ENCODE data around the gene FGFR3. TPM values are rescaled to one million over a fixed set of nuclear protein-coding genes. Genes with fewer than 3 reads are reported as not detected.

Gene FGFR3
- total and polyA plus RNA-seq, 9 of the 15 experiments (the other 6 are each of a cell fraction or from before 2014, with no cell fraction given), result 1.2 to 60.4 (median 12.7) TPM

GRCh38 chr4:1819284-1819683 is 26.2 kb downstream of the FGFR3 start (continued):
- TF ChIP-seq CBFB (CRISPR knock-in tag; IDR thresholded peaks at IDR 0.05) (no peak), PRMT5 (CRISPR knock-in tag; IDR thresholded peaks at IDR 0.05) (no peak)

GRCh38 chr4:1819816-1820215 is 26.7 kb downstream of the FGFR3 start:
- no peak for DNase-seq (ENCODE audit: extremely low read depth in 1 of 4, low spot score in 3 of 4)
- intact Hi-C loops (cut with micrococcal nuclease), result no loop called here

More at GRCh38 chr4:1819816-1820215, 26.7 kb downstream of the FGFR3 start:
- Histone ChIP-seq H3K4me2 (ENCODE audit: insufficient read depth, low read length) (no peak overlapping the region), H3K9ac (ENCODE audit: insufficient read depth in 1 of 2, low read depth in 2 of 2, low read length in 2 of 2) (no peak overlapping the region), H4K20me1 (replicated peaks; ENCODE audit: control insufficient read depth, insufficient read depth, low read length) (no peaks in the 10 kb centered on the region), H3K9me3 (replicated peaks; ENCODE audit: control insufficient read depth, insufficient read depth, low read depth, low read length) (no peaks in the 10 kb centered on the region), H2AFZ (ENCODE audit: low read depth, low read length) (no peak overlapping the region), H3K36me3 (ENCODE audit: control insufficient read depth, insufficient read depth, low read length) (peaks cover 95% of the 10 kb centered on the region; the same call in 2 of the 3 replicates), H3K79me2 (ENCODE audit: control insufficient read depth, insufficient read depth, low read length) (no peaks in the 10 kb centered on the region), H3K4me1 (replicated peaks in 1 of 2; ENCODE audit: control insufficient read depth in 2 of 2, insufficient read depth in 2 of 2, low read length in 2 of 2) (peaks cover 0 to 3% of the 10 kb centered on the region in 2 experiments; a peak in 1 of 5 replicates), H3K9me1 (ENCODE audit: control insufficient read depth, insufficient read depth, low read length) (no peaks in the 10 kb centered on the region), H3K27me3 (ENCODE audit: control insufficient read depth in 2 of 2, insufficient read depth in 2 of 2, low read length in 2 of 2) (no peaks in the 10 kb centered on the region), H3K4me3 (no peak overlapping the region), H3K27ac (ENCODE audit: extremely low read depth, low read depth, low read length) (no peak overlapping the region)
- BruUV-seq (replicated peaks), result no TSS peak
- ChIA-PET POLR2A (interaction anchor here (0.6 to 0.9 kb wide), 2 partner anchors 12 to 79 kb away, joined by 3 read pairs; no protein-coding TSS in a partner anchor), CTCF (ENCODE audit: low intra/inter-chr PET ratio) (no interaction called here)
- ATAC-seq (no peak), FAIRE-seq (no peak)
- in situ Hi-C loops (cut with MboI), result loop anchor here (5.0 kb wide), 1 partner anchor 82 kb away; no protein-coding TSS in a partner anchor
- WGBS (ENCODE audit: insufficient coverage, low coverage, missing lambda C conversion rate), result 89% methylated on average over 7 of the region's 7 CpGs
- TF ChIP-seq LCOR (CRISPR knock-in tag; IDR thresholded peaks at IDR 0.05) (no peak), RBM17 (IDR thresholded peaks at IDR 0.05; ENCODE audit: borderline replicate concordance, low read depth, low read length) (no peak), EHMT2 (IDR thresholded peaks at IDR 0.05) (no peak), KLF16 (IDR thresholded peaks at IDR 0.05) (no peak), CREB1 (IDR thresholded peaks at IDR 0.05) (no peak), CREB1 (CRISPR knock-in tag; IDR thresholded peaks at IDR 0.05) (no peak), PHF21A (IDR thresholded peaks at IDR 0.05; ENCODE audit: borderline replicate concordance, low read depth) (no peak), CHAMP1 (IDR thresholded peaks at IDR 0.05) (no peak), NR2C1 (IDR thresholded peaks at IDR 0.05) (no peak), NR2C1 (tag; IDR thresholded peaks at IDR 0.05) (no peak), CSDE1 (IDR thresholded peaks at IDR 0.05) (no peak), NFXL1 (CRISPR knock-in tag; IDR thresholded peaks at IDR 0.05) (no peak), KAT7 (CRISPR knock-in tag; IDR thresholded peaks at IDR 0.05; ENCODE audit: borderline replicate concordance) (no peak), CHCHD3 (CRISPR knock-in tag; IDR thresholded peaks at IDR 0.05) (no peak), YY1 (IDR thresholded peaks at IDR 0.05; ENCODE audit: borderline replicate concordance in 1 of 3, control insufficient read depth in 1 of 3, extremely low read depth in 1 of 3, insufficient read depth in 3 of 3, insufficient read length in 1 of 3, insufficient replicate concordance in 2 of 3, low read depth in 1 of 3, low read length in 2 of 3) (no peak)
- TF ChIP-seq, protein P1, sequence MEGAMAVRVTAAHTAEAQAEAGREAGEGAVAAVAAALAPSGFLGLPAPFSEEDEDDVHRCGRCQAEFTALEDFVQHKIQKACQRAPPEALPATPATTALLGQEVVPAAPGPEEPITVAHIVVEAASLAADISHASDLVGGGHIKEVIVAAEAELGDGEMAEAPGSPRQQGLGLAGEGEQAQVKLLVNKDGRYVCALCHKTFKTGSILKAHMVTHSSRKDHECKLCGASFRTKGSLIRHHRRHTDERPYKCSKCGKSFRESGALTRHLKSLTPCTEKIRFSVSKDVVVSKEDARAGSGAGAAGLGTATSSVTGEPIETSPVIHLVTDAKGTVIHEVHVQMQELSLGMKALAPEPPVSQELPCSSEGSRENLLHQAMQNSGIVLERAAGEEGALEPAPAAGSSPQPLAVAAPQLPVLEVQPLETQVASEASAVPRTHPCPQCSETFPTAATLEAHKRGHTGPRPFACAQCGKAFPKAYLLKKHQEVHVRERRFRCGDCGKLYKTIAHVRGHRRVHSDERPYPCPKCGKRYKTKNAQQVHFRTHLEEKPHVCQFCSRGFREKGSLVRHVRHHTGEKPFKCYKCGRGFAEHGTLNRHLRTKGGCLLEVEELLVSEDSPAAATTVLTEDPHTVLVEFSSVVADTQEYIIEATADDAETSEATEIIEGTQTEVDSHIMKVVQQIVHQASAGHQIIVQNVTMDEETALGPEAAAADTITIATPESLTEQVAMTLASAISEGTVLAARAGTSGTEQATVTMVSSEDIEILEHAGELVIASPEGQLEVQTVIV (CRISPR knock-in tag; IDR thresholded peaks at IDR 0.05; ENCODE audit: borderline replicate concordance), result no peak
